Raji (cell line): ENCODE data around the gene GRB7.

Experiments
- POLR2A ChIP-seq: IDR thresholded peaks from 2 replicates; pipeline ENCODE4 v1.6.1; 2011; ENCODE audit warnings: low read depth, low read length, control low read depth; ENCODE audit not compliant: insufficient read depth

Gene GRB7

DNA sequence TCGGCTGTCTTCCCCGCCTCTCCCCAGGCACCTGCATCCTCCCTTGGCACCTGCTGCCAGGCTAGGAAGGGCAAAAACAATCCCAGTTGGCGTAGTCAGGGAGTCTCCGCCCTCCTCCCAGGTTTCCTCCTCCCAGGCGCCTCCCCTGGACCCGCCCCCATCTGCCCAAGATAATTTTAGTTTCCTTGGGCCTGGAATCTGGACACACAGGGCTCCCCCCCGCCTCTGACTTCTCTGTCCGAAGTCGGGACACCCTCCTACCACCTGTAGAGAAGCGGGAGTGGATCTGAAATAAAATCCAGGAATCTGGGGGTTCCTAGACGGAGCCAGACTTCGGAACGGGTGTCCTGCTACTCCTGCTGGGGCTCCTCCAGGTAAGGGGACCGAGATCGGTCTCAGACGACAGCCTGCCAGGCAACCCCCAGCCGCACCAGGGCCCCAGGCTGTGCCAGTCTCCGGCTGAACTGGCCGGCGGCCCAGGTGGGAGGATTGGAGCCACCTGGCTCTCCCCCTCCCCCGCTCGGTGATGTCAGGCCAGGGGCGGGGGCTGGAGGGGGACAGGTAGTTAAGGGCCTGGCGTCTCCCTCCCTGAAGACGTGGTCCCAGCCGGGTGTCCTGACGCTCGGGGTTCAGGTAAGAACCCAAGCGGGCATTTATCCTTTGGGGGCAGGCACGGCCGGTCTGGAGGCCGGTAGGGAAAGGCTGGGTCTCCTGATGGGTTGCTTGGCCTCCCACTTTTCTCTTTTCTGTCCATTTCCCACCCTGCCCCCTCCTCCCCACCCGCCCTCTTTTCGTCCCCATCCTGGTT is at the start of gene GRB7:
TSS of gene GRB7 (plus strand) at position 179 of the 808 bp plus-strand sequence. CDS start 4,364 bp downstream, outside the sequence.
- no peak for TF ChIP-seq POLR2A

DNA sequence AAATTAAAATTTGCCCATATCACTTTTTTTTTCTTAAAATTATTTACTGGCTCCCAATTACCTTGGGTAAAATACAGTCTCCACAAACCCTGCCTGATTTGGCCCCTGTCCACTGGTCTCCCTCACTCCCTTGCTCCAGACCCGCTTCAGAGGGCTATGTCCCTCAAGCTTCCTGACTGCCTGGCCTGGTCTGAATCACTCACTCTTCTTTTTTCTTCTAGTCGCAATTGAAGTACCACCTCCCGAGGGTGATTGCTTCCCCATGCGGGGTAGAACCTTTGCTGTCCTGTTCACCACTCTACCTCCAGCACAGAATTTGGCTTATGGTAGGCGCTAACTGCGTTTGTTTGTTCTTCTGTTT is 49.3 kb upstream of the GRB7 start:
- TF ChIP-seq POLR2A = no peak

DNA sequence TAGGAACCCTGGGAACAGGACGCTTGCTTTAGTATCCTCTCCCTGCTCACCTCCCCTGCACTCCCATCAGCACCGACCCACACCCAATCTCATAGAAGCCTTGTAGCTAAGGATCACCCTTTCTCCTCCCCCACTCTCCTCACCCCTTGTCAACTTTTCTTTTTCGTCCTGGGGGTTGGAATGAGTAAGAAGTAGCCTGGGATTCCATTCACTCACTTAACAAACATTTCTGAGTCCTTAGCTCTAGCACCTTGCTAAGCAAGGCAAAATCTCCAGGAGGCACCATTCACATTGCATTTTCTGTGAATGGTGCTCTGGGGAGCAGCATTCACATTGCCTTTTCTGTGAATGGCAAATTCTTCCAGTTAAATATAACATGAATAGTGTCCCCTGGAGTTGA is 48.8 kb upstream of the GRB7 start:
- TF ChIP-seq POLR2A = no peak

DNA sequence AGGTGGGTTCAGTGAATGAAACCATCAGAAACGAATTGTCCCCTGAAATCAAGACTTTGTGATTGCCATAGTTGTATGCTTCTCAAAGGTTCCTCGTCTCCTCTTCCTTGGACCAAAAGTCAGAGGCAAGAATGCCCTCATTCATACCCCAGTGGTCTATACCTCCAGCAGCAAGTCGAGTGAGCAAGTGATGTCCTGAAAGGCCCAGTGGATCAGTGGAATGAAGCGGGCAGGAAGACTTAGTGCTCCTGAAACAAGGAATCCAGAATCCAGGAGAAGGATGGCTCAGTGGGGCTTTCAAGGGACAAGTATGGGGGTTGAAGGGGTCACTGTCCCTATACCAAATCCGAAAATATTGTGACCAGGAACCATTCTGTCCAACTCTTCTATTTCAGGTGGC is 43.1 kb upstream of the GRB7 start:
- TF ChIP-seq POLR2A = no peak

DNA sequence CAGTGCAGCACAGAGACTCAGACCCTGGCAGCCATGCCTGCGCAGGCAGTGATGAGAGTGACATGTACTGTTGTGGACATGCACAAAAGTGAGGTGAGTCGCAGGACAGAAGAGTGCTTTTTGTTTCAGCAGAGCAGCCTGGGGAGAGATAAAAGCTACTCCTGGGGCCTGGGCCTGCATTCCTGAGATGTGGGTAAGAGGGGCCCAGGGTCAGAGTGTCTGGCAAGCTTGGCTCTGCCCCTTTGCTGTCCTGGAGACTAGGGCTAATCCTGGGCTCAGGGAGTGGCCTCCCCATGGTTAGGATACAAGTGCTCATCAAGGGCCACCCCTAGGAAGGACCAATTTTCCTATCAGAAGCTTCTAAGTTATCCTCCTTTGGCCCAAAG is 42.7 kb upstream of the GRB7 start:
- TF ChIP-seq POLR2A = no peak

DNA sequence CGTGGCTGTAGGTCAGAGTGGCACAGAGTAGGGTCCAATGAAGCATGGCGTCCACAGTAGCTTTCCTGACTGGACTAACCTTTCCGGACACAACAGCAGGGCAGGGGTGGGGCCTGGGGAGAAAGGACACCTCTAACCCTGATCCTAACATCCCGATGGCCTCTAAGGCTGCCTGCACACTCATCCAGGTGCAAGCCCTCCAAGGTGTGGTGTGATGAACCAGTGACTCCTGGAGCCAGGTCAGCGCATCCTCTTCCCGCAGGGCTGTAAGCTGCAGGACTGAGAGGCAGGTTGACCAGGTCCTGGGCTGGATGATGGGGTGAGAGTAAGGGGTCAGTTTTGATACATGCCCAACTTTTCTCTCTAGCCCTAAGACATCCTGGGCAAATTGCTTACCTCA is 41.0 kb upstream of the GRB7 start:
- no peak for TF ChIP-seq POLR2A

DNA sequence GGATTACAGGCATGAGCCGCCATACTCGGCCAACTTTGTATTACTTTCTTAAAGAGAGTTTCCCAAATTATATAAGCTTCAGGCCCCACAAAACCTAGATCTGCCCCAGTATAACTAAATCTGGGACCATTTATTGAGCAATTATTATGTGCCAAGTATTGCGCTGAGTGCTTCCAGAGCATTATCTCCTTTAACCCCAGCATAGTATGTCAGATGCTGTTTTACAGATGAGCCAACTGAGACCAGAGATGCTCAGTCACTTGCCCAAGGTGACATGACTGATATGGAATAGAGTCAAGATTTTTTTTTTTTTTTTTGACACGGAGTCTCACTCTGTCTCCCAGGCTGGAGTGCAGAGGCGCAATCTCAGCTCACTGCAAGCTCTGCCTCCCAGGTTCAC is 39.8 kb upstream of the GRB7 start:
- TF ChIP-seq POLR2A = no peak

DNA sequence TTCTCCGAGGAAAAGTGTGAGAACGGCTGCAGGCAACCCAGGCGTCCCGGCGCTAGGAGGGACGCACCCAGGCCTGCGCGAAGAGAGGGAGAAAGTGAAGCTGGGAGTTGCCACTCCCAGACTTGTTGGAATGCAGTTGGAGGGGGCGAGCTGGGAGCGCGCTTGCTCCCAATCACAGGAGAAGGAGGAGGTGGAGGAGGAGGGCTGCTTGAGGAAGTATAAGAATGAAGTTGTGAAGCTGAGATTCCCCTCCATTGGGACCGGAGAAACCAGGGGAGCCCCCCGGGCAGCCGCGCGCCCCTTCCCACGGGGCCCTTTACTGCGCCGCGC is 38.0 kb upstream of the GRB7 start, which contains the start of gene ERBB2:
TSS of gene ERBB2 (plus strand) at position 247 of the 330 bp plus-strand sequence. CDS start 175 bp downstream, outside the sequence.
- no peak for TF ChIP-seq POLR2A

DNA sequence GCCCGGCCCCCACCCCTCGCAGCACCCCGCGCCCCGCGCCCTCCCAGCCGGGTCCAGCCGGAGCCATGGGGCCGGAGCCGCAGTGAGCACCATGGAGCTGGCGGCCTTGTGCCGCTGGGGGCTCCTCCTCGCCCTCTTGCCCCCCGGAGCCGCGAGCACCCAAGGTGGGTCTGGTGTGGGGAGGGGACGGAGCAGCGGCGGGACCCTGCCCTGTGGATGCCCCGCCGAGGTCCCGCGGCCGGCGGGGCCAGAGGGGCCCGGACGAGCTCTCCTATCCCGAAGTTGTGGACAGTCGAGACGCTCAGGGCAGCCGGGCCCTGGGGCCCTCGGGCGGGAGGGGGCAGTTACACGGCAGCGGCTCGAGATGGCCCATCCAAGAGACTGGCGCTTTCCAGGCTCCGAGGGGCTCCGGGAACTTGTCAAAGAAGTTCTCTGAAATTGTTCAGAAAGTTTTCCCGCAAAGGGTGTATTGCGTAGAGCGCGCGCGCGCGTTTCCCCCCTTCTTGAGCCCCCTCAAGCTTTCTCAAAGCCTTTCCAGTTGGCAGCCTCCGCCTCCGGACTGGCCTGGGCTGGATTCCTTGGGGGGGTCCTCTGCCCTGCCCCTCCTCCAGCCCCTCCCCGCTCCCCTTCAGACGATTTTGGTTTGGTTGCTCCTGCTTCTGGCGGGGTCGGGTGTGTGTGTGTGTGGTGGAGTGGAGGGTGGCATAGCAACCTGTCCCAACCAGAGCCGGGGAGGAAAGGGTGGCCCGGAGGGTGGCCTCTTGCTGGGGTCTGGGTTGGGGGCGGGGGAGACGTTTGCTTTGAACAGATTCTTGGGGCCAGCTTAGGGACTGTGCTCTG is 37.4 kb upstream of the GRB7 start:
- TF ChIP-seq POLR2A = no peak

DNA sequence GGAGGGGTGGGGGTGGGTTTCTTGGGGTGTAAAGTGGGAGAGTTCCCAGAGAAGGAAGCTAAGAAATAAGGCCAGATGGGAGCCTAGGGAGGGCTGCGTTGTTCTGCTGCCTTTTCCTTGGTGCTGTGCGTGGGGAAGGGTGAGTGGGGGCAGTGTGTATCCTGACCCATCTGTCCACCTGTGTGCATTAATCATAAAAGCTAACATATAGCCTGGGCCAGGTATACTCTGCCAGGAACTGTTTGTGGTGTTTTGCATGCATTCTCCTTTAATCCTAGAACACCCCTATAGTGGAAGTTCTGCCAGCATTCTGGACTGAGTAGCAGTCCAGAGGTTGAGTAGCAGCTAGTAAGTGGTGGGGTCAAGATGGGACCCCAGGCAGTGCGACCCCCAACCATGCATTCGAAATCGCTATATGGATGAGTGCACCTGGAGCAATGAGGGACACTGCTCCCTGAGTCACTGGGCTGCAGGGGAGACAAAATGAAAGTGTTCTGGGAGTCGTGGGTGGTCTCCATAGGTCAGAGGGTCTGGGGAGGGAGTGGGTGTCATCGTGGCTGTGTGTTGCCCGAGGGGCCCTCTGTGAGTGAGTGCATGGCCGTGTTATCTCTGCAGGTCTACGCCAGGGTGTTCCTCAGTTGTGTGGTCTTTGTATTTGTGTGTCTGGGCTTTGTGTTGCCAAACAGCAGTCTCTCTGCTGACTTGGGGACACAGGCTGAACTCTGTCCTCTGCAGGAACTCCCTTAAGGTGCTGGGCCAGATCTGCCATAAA is 36.5 kb upstream of the GRB7 start:
- no peak for TF ChIP-seq POLR2A

DNA sequence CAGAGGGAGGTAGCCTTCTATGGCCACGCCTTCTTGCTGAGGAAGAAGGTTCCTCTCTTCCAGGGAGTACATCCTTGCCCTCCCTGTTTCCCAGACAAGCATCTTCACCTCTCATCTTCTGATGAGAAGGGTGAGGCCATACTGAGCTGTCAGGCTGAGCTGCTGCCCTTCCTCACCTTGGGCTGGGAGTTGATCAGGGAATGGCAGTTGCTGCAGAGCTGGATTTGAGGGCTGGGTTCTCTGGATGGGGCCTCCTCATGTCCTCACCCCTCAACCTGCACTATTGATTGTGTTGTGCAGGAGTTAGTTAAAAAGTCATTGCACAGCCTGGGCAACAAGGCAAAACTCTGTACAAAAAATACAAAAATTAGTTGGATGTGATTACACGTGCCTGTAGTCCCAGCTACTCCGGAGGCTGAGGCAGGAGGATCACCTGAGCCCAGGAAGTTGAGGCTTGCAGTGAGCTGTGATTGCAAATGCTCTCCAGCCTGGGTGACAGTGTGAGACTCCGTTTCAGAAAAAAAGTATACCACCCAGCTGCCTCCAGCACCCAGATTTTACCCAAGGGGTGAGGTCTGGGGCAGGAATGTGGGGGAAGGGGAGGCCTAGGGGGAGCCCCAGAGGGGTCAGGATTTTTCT is 35.8 kb upstream of the GRB7 start:
- no peak for TF ChIP-seq POLR2A

DNA sequence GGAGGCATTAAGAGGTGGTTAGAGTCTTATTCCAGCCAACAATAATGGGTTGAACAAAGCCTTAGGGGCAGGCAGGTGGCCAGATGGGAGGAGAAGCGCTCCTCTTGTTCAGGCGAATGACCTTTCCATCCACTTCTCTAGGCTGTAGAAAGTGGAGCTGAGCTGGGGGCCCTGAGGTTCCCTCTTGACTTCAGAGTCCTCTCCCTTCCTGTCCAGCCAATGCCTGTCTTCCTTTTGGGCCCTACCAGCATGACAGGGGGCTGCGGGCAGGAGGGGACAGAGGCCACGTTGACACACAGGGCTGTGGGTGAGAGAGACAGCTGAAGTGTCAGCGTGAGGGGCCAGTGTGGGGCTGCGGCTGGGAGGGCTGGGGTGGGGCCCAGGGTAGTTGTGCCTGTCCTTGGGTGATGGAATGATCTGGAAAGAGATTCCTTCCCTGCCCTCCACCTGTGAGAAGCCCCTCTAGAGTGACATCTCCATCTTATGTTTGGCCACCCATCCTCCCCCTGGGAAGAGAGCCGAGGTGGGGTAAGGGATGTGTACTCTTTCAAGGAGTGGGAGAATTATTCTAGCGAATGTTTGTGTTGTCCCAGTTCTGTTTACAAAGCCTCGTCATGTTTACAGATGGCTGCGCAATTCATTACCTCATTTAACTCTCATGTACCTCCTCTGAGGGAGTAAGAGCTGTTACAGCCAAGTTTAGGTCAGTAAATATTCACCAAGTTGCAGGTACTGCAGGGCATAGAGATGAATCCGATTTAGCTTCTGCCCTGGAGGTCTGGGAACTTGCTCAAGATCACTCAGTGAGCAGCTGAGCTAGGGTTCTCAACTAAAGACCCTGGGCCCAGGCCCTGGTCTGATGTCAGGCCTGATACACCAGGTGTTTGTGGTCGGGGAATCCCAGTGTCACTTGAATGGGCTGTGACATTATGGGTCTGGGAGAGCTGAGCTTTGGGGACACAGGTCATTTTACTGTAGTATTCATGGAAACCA is 34.5 kb upstream of the GRB7 start:
- TF ChIP-seq POLR2A = no peak

DNA sequence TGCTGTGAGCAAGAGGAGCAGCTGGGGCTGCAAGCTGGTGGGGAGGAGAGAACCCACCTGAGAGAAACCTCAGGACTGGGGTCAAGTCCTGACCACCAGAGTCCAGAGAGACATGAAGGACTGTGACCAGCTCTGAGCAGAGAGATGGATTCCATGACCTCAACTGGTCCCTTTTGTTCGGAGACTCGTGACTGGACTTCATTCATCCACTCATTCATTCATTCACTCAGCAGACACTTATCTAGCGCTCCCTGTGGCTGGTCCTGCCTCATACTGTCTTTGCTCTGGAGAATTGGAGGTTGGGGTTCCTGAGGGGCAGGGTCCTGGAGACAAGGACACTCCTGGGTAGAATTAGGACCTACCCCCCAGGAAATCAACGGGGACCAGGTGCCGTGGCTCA is 33.8 kb upstream of the GRB7 start:
- no peak for TF ChIP-seq POLR2A
